Gastroesophageal sphincter (tissue), 4 donors: ENCODE measurements around the gene CCNJL. TPM values are rescaled to one million over a fixed set of nuclear protein-coding genes. Genes with fewer than 3 reads are reported as not detected.
A peak's percentile ranks its signal among the peaks of the same experiment; 100 is the strongest.

Source experiments
- ATAC-seq: fragments of 150-250 bp; one replicate; pipeline ENCODE4 v1.9.1; 2016; ENCODE audit warnings: mild to moderate bottlenecking, moderate library complexity
- H3K27ac ChIP-seq, 4 donors: fragments of 200-600 bp; sonication (generic) in 3 of 4; 1 replicate in 3 of 4; 2 replicates in 1 of 4; pipeline ENCODE4 v1.5.1; 2016 to 2019
- H3K27me3 ChIP-seq: fragments of 200-600 bp; sonication (generic); one replicate; pipeline ENCODE4 v1.5.1; 2019
- H3K36me3 ChIP-seq, 2 donors: fragments of 200-600 bp; sonication (generic); one replicate each; pipeline ENCODE4 v1.5.1; 2019; ENCODE audit warnings: control low read depth in 1 of 2
- H3K4me1 ChIP-seq, 3 donors: fragments of 200-600 bp; sonication (generic); 1 replicate in 2 of 3; 2 replicates in 1 of 3; pipeline ENCODE4 v1.5.1; 2016 to 2019; ENCODE audit warnings: control low read depth in 2 of 3
- H3K4me3 ChIP-seq, 2 donors: fragments of 200-600 bp; sonication (generic); one replicate each; pipeline ENCODE4 v1.5.1; 2019; ENCODE audit warnings: mild to moderate bottlenecking in 1 of 2, moderate library complexity in 1 of 2
- H3K9me3 ChIP-seq, 3 donors: fragments of 200-600 bp; sonication (generic); one replicate each; pipeline ENCODE4 v1.5.1; 2017 to 2019; ENCODE audit warnings: control low read depth in 2 of 3
- EP300 ChIP-seq: sonication (generic); formaldehyde crosslinking; IDR thresholded peaks from one replicate; pipeline ENCODE4 v1.6.1; 2017; ENCODE audit warnings: antibody characterized with exemption, mild to moderate bottlenecking
- POLR2A ChIP-seq, 2 donors: fragments of 450-650 bp; IDR thresholded peaks; one replicate each; pipeline ENCODE4 v1.6.1; 2017; ENCODE audit warnings: antibody characterized with exemption in 2 of 2, mild to moderate bottlenecking in 2 of 2, moderate library complexity in 1 of 2
- POLR2AphosphoS5 ChIP-seq: sonication (generic); formaldehyde crosslinking; IDR thresholded peaks from one replicate; pipeline ENCODE4 v1.6.1; 2017; ENCODE audit warnings: antibody characterized with exemption
- WGBS, 2 donors: methylation state at CpG; one replicate each; pipeline ENCODE4 v1.1.5; 2018; ENCODE audit warnings: low coverage in 1 of 2; 5-methylcytosine and 5-hydroxymethylcytosine counted together
- total RNA-seq, 4 donors: library from RNA; depleted of rRNA; stranded (reverse); fragments of >200 nt; gene quantifications; one replicate each; pipeline ENCODE4 v1.1.0, GENCODE V29; 2016
- TF ChIP-seq, protein P1 (sequence below), 4 experiments: fragments of 200-600 bp in 2 of 4; fragments of 450-650 bp in 2 of 4; sonication (generic) in 1 of 4; IDR thresholded peaks; one replicate each; pipeline ENCODE4 v1.5.1; 2017 to 2019; ENCODE audit warnings: antibody characterized with exemption in 4 of 4, mild to moderate bottlenecking in 2 of 4, moderate library complexity in 2 of 4

Gene CCNJL
- total RNA-seq, 4 donors from 2014 or later: 0.35 to 1.9 (median 0.65) TPM

DNA sequence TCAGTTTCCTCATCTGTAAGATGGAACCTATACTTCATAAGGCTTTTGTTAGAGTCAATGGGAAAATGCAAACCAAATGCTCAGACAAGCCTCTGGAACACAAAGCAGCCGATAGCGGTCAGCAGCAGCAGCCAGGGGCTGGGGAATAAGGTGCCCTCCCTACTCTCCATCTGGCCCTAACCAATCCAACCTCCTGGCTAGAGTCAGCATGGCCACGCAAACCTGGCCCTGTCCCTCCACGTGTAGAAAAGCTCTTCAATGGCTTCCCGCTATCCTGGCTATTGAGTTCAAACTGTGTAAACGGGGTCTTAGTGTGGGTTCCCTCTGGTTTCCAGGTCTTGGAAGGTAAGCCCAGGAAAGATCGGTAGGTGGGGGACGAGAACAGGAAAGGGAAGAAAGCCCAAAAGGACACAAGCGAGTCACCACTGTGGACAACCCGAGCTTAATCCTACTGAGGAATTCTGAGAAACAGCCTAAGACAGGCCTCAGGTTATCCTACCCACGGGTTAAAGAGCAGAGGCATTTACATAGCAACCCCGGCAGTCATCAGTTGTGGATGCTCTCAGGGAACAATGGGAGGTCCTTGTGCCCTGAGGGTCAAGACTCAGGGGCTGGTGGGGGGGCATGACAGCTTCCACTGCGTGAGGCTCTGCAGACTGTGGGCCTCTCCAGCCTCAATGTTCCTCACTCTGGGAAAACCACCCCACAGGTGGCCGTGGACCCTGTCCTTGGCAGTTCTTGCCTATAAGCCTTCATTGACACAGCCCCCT is 52.2 kb downstream of the CCNJL start:
- no peaks in the 10 kb centered on the region for H3K27me3 ChIP-seq
- no peak for TF ChIP-seq EP300
- TF ChIP-seq POLR2AphosphoS5: no peak
- no peak for TF ChIP-seq POLR2A (IDR thresholded peaks at IDR 0.05)
- TF ChIP-seq, protein P1, sequence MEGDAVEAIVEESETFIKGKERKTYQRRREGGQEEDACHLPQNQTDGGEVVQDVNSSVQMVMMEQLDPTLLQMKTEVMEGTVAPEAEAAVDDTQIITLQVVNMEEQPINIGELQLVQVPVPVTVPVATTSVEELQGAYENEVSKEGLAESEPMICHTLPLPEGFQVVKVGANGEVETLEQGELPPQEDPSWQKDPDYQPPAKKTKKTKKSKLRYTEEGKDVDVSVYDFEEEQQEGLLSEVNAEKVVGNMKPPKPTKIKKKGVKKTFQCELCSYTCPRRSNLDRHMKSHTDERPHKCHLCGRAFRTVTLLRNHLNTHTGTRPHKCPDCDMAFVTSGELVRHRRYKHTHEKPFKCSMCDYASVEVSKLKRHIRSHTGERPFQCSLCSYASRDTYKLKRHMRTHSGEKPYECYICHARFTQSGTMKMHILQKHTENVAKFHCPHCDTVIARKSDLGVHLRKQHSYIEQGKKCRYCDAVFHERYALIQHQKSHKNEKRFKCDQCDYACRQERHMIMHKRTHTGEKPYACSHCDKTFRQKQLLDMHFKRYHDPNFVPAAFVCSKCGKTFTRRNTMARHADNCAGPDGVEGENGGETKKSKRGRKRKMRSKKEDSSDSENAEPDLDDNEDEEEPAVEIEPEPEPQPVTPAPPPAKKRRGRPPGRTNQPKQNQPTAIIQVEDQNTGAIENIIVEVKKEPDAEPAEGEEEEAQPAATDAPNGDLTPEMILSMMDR (IDR thresholded peaks at IDR 0.05): no peak
- H3K4me3 ChIP-seq: no peak overlapping the region
- no peak overlapping the region for H3K27ac ChIP-seq
- no peaks in the 10 kb centered on the region for H3K4me1 ChIP-seq
- peak; percentile 13 for ATAC-seq
- no peaks in the 10 kb centered on the region for H3K9me3 ChIP-seq
- peaks cover 0 to 7% of the 10 kb centered on the region in 2 donors for H3K36me3 ChIP-seq
- WGBS, 2 donors: 89 to 97% methylated on average over 3 to 6 of the region's 14 CpGs

DNA sequence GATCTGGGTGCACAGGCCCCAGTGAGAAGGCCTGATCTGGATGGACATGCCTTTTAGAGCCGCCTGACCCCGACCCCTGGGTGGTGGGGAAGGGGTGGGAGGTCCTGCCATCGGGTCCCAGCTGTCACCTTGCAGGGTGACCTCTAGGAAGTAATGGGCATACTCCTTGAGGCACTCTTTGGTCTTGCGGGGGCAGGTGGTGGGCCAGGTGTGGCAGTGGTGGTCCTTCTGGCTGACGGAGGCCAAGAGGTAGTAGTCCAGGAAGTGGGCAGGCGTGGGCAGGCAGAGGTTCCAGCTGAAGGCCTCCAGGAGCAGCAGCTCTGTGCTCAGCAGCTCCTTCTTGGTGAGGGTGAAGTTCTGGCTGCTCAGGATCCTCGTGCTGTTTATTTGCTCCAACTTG is 53.0 kb downstream of the CCNJL start:
- Histone ChIP-seq H3K36me3 (peaks cover 0 to 15% of the 10 kb centered on the region in 2 donors), H3K27ac (no peak overlapping the region), H3K4me3 (no peak overlapping the region), H3K4me1 (no peaks in the 10 kb centered on the region), H3K9me3 (no peaks in the 10 kb centered on the region), H3K27me3 (no peaks in the 10 kb centered on the region)
- ATAC-seq: no peak
- TF ChIP-seq POLR2AphosphoS5 (no peak), EP300 (no peak), POLR2A (IDR thresholded peaks at IDR 0.05) (no peak)
- TF ChIP-seq, protein P1 (IDR thresholded peaks at IDR 0.05): no peak
- WGBS, 2 donors: 80 to 100% methylated on average over 1 of the region's 7 CpGs

GRCh38 chr5:160254706-160255105 is 57.7 kb downstream of the CCNJL start:
- 100% methylated on average over 3 to 5 of the region's 6 CpGs for WGBS, 2 donors
- TF ChIP-seq EP300: no peak
- peaks cover 0 to 38% of the 10 kb centered on the region in 2 donors for H3K36me3 ChIP-seq
- no peak overlapping the region for H3K27ac ChIP-seq
- H3K4me3 ChIP-seq: no peak overlapping the region
- H3K4me1 ChIP-seq: no peaks in the 10 kb centered on the region
- H3K9me3 ChIP-seq: no peaks in the 10 kb centered on the region
- no peak for ATAC-seq
- H3K27me3 ChIP-seq: no peaks in the 10 kb centered on the region

DNA sequence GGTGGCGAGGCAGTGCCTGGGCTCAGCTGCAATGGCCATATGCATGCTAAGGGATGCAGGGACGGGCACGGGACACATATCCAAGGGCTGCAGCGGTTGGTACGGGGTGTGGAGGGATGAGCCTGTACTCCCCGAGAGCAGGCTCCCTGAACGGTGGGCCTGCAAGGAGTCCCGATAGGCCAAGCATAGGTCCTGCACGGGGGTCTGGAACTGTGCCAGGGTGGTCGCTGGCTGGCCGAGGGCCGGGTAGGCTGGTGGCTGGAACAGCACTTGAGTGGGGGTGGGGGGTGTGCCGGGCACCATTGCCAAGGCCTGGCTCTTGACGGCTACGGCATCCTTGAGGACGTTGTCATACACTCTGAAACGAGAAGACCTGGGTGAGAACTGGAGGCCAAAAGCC is 58.9 kb downstream of the CCNJL start:
- no peak for ATAC-seq
- TF ChIP-seq, protein P1 (IDR thresholded peaks at IDR 0.05): no peak
- TF ChIP-seq EP300 (no peak), POLR2AphosphoS5 (no peak), POLR2A (IDR thresholded peaks at IDR 0.05) (no peak)
- H3K27ac ChIP-seq: no peak overlapping the region
- no peaks in the 10 kb centered on the region for H3K9me3 ChIP-seq
- H3K4me1 ChIP-seq: no peaks in the 10 kb centered on the region
- peaks cover 0 to 34% of the 10 kb centered on the region in 2 donors for H3K36me3 ChIP-seq
- H3K27me3 ChIP-seq: no peaks in the 10 kb centered on the region
- WGBS, 2 donors: no CpG with 5 or more reads among the region's 17 CpGs
- no peak overlapping the region for H3K4me3 ChIP-seq

GRCh38 chr5:160252916-160253315 is 59.4 kb downstream of the CCNJL start:
- Histone ChIP-seq H3K27me3 (no peaks in the 10 kb centered on the region), H3K4me3 (no peak overlapping the region), H3K4me1 (no peaks in the 10 kb centered on the region), H3K36me3 (peaks cover 0 to 34% of the 10 kb centered on the region in 2 donors), H3K27ac (no peak overlapping the region), H3K9me3 (no peaks in the 10 kb centered on the region)
- ATAC-seq: no peak
- TF ChIP-seq, protein P1 (IDR thresholded peaks at IDR 0.05): no peak
- 88 to 91% methylated on average over 3 to 6 of the region's 9 CpGs for WGBS, 2 donors
